H9 (cell line): ENCODE measurements around the gene DEAF1. TPM values are rescaled to one million over a fixed set of nuclear protein-coding genes. Genes with fewer than 3 reads are reported as not detected.

Experiments
- DNase-seq: peaks from one replicate; pipeline ENCODE4 v3.0.0-alpha.2; 2017
- H2AFZ ChIP-seq: one replicate; pipeline ENCODE4 v1.6.1; 2013; ENCODE audit warnings: mild to moderate bottlenecking, low read length, control low read depth, moderate library complexity
- H2AK5ac ChIP-seq: 2 replicates; pipeline ENCODE4 v1.6.1; 2013; ENCODE audit warnings: low read length, control low read depth, mixed read lengths; ENCODE audit not compliant: insufficient read length
- H2BK120ac ChIP-seq: one replicate; pipeline ENCODE4 v1.6.1; 2013; ENCODE audit warnings: low read depth, mild to moderate bottlenecking, low read length, control low read depth, inconsistent platforms; ENCODE audit not compliant: poor library complexity, severe bottlenecking
- H2BK12ac ChIP-seq: 2 replicates; pipeline ENCODE4 v1.6.1; 2013; ENCODE audit warnings: low read length, control low read depth, mixed read lengths, low read depth; ENCODE audit not compliant: insufficient read length
- H2BK15ac ChIP-seq: 2 replicates; pipeline ENCODE4 v1.6.1; 2013; ENCODE audit warnings: low read depth, low read length, control low read depth
- H2BK20ac ChIP-seq: one replicate; pipeline ENCODE4 v1.6.1; 2013; ENCODE audit warnings: low read depth, mild to moderate bottlenecking, low read length, control low read depth, inconsistent platforms; ENCODE audit not compliant: poor library complexity, severe bottlenecking
- H2BK5ac ChIP-seq: 2 replicates; pipeline ENCODE4 v1.6.1; 2013; ENCODE audit warnings: low read length, control low read depth, mixed read lengths; ENCODE audit not compliant: insufficient read length
- H3K14ac ChIP-seq: 2 replicates; pipeline ENCODE4 v1.6.1; 2013; ENCODE audit warnings: low read length, control low read depth; ENCODE audit not compliant: insufficient read depth
- H3K18ac ChIP-seq: 2 replicates; pipeline ENCODE4 v1.6.1; 2013; ENCODE audit warnings: low read depth, mild to moderate bottlenecking, mixed read lengths, low read length, control low read depth; ENCODE audit not compliant: insufficient read length
- H3K23ac ChIP-seq: 2 replicates; pipeline ENCODE4 v1.6.1; 2013; ENCODE audit warnings: low read length, control low read depth, mixed read lengths, low read depth; ENCODE audit not compliant: insufficient read length
- H3K23me2 ChIP-seq: 2 replicates; pipeline ENCODE4 v1.6.1; 2013; ENCODE audit warnings: low read depth, mild to moderate bottlenecking, mixed read lengths, low read length, control low read depth; ENCODE audit not compliant: insufficient read length, poor library complexity, severe bottlenecking
- H3K27ac ChIP-seq: 2 replicates; pipeline ENCODE4 v1.5.1; 2013; ENCODE audit warnings: low read length, control low read depth, mixed read lengths, low read depth; ENCODE audit not compliant: insufficient read length
- H3K27me3 ChIP-seq: 2 replicates; pipeline ENCODE4 v1.6.1; 2013; ENCODE audit warnings: low read length, control low read depth, inconsistent platforms; ENCODE audit not compliant: insufficient read depth
- H3K4ac ChIP-seq: 2 replicates; pipeline ENCODE4 v1.6.1; 2013; ENCODE audit warnings: low read depth, mild to moderate bottlenecking, control low read depth, inconsistent platforms, low read length, moderate library complexity
- H3K4me1 ChIP-seq: 2 replicates; pipeline ENCODE4 v1.6.1; 2013; ENCODE audit warnings: low read length, control low read depth, inconsistent platforms; ENCODE audit not compliant: insufficient read depth
- H3K4me2 ChIP-seq: 2 replicates; pipeline ENCODE4 v1.6.1; 2013; ENCODE audit warnings: low read length, control low read depth, mixed read lengths; ENCODE audit not compliant: insufficient read length, insufficient read depth
- H3K56ac ChIP-seq: 2 replicates; pipeline ENCODE4 v1.6.1; 2013; ENCODE audit warnings: low read depth, mild to moderate bottlenecking, mixed read lengths, low read length, control low read depth; ENCODE audit not compliant: insufficient read length
- H3K79me1 ChIP-seq: 2 replicates; pipeline ENCODE4 v1.6.1; 2013; ENCODE audit warnings: low read depth, mild to moderate bottlenecking, moderate library complexity, low read length, control low read depth, inconsistent platforms; ENCODE audit not compliant: insufficient read depth, poor library complexity, severe bottlenecking
- H3K79me2 ChIP-seq: 2 replicates; pipeline ENCODE4 v1.6.1; 2013; ENCODE audit warnings: low read length, control low read depth, inconsistent platforms; ENCODE audit not compliant: insufficient read depth
- H3K9ac ChIP-seq: 2 replicates; pipeline ENCODE4 v1.6.1; 2013; ENCODE audit warnings: low read length, control low read depth, mixed read lengths; ENCODE audit not compliant: insufficient read length; ENCODE audit errors: extremely low read depth
- H3K9me3 ChIP-seq: one replicate; pipeline ENCODE4 v1.6.1; 2013; ENCODE audit warnings: low read depth, low read length, inconsistent platforms; ENCODE audit not compliant: control insufficient read depth
- H3T11ph ChIP-seq: one replicate; pipeline ENCODE4 v1.6.1; 2013; ENCODE audit warnings: mild to moderate bottlenecking, low read length, control low read depth, inconsistent platforms
- H4K20me1 ChIP-seq: one replicate; pipeline ENCODE4 v1.6.1; 2013; ENCODE audit not compliant: control insufficient read depth, insufficient read length, insufficient read depth
- H4K5ac ChIP-seq: 2 replicates; pipeline ENCODE4 v1.6.1; 2013; ENCODE audit warnings: low read depth, mild to moderate bottlenecking, mixed read lengths, low read length, control low read depth; ENCODE audit not compliant: insufficient read length
- H4K8ac ChIP-seq: replicated peaks from 2 replicates; pipeline ENCODE4 v1.6.1; 2013; ENCODE audit warnings: low read length, control low read depth, mixed read lengths, low read depth; ENCODE audit not compliant: insufficient read length
- H4K91ac ChIP-seq: 2 replicates; pipeline ENCODE4 v1.6.1; 2013; ENCODE audit warnings: low read depth, mild to moderate bottlenecking, moderate library complexity, mixed read lengths, low read length, control low read depth; ENCODE audit not compliant: insufficient read length
- H3K27ac Mint-ChIP-seq, 3 experiments: 2 replicates in 2 of 3; 3 replicates in 1 of 3; pipeline ENCODE4 v1.8.0; 2020 to 2021; ENCODE audit warnings: mixed read lengths in 3 of 3, mild to moderate bottlenecking in 1 of 3, moderate library complexity in 1 of 3
- H3K27me3 Mint-ChIP-seq: 2 replicates; pipeline ENCODE4 v1.8.0; 2021; ENCODE audit warnings: low read depth, mild to moderate bottlenecking, moderate library complexity, mixed read lengths
- H3K36me3 Mint-ChIP-seq, 3 experiments: 2 replicates in 2 of 3; 3 replicates in 1 of 3; pipeline ENCODE4 v1.8.0; 2020 to 2021; ENCODE audit warnings: low read depth in 3 of 3, mixed read lengths in 3 of 3; ENCODE audit not compliant: insufficient read depth in 1 of 3
- H3K4me1 Mint-ChIP-seq, 2 experiments: 2 replicates each; pipeline ENCODE4 v1.8.0; 2020; ENCODE audit warnings: mixed read lengths in 2 of 2
- H3K4me3 Mint-ChIP-seq, 2 experiments: 2 replicates in 1 of 2; 3 replicates in 1 of 2; pipeline ENCODE4 v1.8.0; 2020 to 2021; ENCODE audit warnings: mild to moderate bottlenecking in 2 of 2, mixed read lengths in 2 of 2, moderate library complexity in 1 of 2
- H3K9me3 Mint-ChIP-seq, 2 experiments: 2 replicates in 1 of 2; 3 replicates in 1 of 2; pipeline ENCODE4 v1.8.0; 2020; ENCODE audit warnings: mild to moderate bottlenecking in 2 of 2, mixed read lengths in 2 of 2, moderate library complexity in 1 of 2
- WGBS: extraction: QIAGEN DNeasy Blood & Tissue Kit; methylation state at CpG from one replicate; pipeline ENCODE4 v1.1.7; 2013; ENCODE audit warnings: missing lambda C conversion rate, low lambda C conversion rate, mixed read lengths; ENCODE audit not compliant: insufficient read length; ENCODE audit errors: extremely low coverage; 5-methylcytosine and 5-hydroxymethylcytosine counted together
- long read RNA-seq: library from polyadenylated mRNA; unstranded; transcript quantifications from one replicate; pipeline ENCODE4 v2.0.0, GENCODE V29; 2020
- total RNA-seq: library from RNA; stranded (reverse); gene quantifications from 2 replicates; pipeline ENCODE4 v1.2.1, GENCODE V29; 2021
- TF ChIP-seq, protein P1 (sequence below): fragments of 200-600 bp; sonication (generic); conservative IDR thresholded peaks from 3 replicates; pipeline ENCODE4 v1.8.0; 2021; ENCODE audit warnings: antibody characterized with exemption, mild to moderate bottlenecking

Gene DEAF1, protein sequence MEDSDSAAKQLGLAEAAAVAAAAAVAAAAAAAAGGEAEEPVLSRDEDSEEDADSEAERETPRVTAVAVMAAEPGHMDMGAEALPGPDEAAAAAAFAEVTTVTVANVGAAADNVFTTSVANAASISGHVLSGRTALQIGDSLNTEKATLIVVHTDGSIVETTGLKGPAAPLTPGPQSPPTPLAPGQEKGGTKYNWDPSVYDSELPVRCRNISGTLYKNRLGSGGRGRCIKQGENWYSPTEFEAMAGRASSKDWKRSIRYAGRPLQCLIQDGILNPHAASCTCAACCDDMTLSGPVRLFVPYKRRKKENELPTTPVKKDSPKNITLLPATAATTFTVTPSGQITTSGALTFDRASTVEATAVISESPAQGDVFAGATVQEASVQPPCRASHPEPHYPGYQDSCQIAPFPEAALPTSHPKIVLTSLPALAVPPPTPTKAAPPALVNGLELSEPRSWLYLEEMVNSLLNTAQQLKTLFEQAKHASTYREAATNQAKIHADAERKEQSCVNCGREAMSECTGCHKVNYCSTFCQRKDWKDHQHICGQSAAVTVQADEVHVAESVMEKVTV
- total RNA-seq, result 67.3 and 68.6 TPM in 2 replicates
- long read RNA-seq, partial matches to known transcripts, result 10 of 31 reads
- long read RNA-seq, other reads (novel, unspliced or antisense), result 16 of 31 reads

DNA sequence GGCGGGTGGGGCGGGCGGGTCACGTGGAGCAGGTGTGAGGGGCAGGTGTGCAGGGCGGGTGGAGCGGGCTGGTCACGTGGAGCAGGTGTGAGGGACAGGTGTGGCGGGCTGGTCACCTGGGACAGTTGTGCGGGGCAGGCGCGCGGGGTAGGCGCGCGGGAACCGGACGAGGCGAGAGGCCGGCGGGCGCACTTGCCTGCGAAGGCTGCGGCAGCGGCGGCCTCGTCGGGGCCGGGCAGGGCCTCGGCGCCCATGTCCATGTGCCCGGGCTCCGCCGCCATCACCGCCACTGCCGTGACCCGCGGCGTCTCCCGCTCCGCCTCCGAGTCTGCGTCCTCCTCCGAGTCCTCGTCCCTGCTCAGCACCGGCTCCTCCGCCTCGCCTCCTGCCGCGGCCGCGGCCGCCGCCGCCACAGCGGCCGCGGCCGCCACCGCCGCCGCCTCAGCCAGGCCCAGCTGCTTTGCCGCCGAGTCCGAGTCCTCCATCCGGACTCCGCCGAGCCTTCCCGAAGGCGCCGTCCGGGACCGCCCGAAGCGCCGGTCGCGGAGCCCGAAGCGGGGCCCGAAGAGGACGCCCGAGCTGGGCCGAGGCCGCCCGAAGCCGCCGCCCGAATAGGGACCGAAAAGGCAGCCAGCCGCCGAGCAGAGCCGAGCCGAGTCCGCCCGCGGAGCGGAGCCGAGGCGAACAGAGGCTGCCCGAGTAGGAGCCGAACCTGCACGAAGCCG lies at the start of gene DEAF1:
Gene DEAF1 (minus strand): TSS at position 660 of the 725 bp plus-strand sequence. CDS start 175 bp downstream, at position 485.
- Histone ChIP-seq H3K56ac (no peak within 1 kb of the TSS), H3K4me2 (peak within 1 kb of the TSS; percentile 71), H3K79me2 (peaks cover 13% of the 10 kb centered on the region; the same call in 1 of the 2 replicates), H3K79me1 (peaks cover 3% of the 10 kb centered on the region), H4K91ac (no peak within 1 kb of the TSS), H3K9me3 (no peaks in the 10 kb centered on the region), H4K5ac (no peak within 1 kb of the TSS), H2BK120ac (no peak within 1 kb of the TSS), H2BK5ac (no peak within 1 kb of the TSS), H3K27ac (peak within 1 kb of the TSS; percentile 50), H3K23me2 (no peaks in the 10 kb centered on the region), H3K14ac (peak within 1 kb of the TSS; percentile 99), H3K23ac (no peak within 1 kb of the TSS), H2BK15ac (no peak within 1 kb of the TSS), H3K4me1 (peaks cover 14% of the 10 kb centered on the region; the same call in 1 of the 2 replicates), H3K18ac (peak within 1 kb of the TSS; percentile 98), H2BK12ac (no peak within 1 kb of the TSS), H3K27me3 (no peaks in the 10 kb centered on the region), H2AK5ac (no peak within 1 kb of the TSS), H2AFZ (no peak within 1 kb of the TSS), H3T11ph (no peak within 1 kb of the TSS), H4K8ac (no peak within 1 kb of the TSS), H3K4ac (no peak within 1 kb of the TSS; the same call in 1 of the 2 replicates), H3K9ac (peak within 1 kb of the TSS; percentile 81), H4K20me1 (no peaks in the 10 kb centered on the region), H2BK20ac (no peak within 1 kb of the TSS)
- WGBS, result no CpG with 5 or more reads among the region's 103 CpGs
- peak within 1 kb of the TSS; percentile 95 to 98 (median 96) for H3K27ac Mint-ChIP-seq
- H3K9me3 Mint-ChIP-seq, result no peaks in the 10 kb centered on the region; a peak in 2 of 5 replicates
- H3K27me3 Mint-ChIP-seq, result no peaks in the 10 kb centered on the region; the same call in 1 of the 2 replicates
- TF ChIP-seq, protein P1, sequence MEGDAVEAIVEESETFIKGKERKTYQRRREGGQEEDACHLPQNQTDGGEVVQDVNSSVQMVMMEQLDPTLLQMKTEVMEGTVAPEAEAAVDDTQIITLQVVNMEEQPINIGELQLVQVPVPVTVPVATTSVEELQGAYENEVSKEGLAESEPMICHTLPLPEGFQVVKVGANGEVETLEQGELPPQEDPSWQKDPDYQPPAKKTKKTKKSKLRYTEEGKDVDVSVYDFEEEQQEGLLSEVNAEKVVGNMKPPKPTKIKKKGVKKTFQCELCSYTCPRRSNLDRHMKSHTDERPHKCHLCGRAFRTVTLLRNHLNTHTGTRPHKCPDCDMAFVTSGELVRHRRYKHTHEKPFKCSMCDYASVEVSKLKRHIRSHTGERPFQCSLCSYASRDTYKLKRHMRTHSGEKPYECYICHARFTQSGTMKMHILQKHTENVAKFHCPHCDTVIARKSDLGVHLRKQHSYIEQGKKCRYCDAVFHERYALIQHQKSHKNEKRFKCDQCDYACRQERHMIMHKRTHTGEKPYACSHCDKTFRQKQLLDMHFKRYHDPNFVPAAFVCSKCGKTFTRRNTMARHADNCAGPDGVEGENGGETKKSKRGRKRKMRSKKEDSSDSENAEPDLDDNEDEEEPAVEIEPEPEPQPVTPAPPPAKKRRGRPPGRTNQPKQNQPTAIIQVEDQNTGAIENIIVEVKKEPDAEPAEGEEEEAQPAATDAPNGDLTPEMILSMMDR, result no peak
- H3K4me1 Mint-ChIP-seq, result peaks cover 38 to 43% of the 10 kb centered on the region in 2 experiments
- H3K4me3 Mint-ChIP-seq, result peak within 1 kb of the TSS; percentile 80 to 88
- DNase-seq, result peak; percentile 97
- peaks cover 6 to 17% (median 15%) of the 10 kb centered on the region in 3 experiments for H3K36me3 Mint-ChIP-seq
